CD14-positive monocyte (primary cell): ENCODE data around the gene GLG1. TPM values are rescaled to one million over a fixed set of nuclear protein-coding genes. Genes with fewer than 3 reads are reported as not detected.

Experiments
- DNase-seq, 3 donors: peaks; one replicate each; pipeline ENCODE4 v3.0.0-alpha.2; 2011 to 2022
- H2AFZ ChIP-seq: 2 replicates; pipeline ENCODE4 v1.6.0; 2012; ENCODE audit warnings: mild to moderate bottlenecking, low read depth, low read length, inconsistent platforms; ENCODE audit not compliant: insufficient read depth, poor library complexity, severe bottlenecking
- H3K27ac ChIP-seq, 2 donors: 1 replicate in 1 of 2; 2 replicates in 1 of 2; pipeline ENCODE4 v1.5.1; 2012 to 2013; ENCODE audit warnings: low read length in 2 of 2, control low read depth in 1 of 2, inconsistent platforms in 1 of 2, low read depth in 1 of 2, mild to moderate bottlenecking in 1 of 2
- H3K27me3 ChIP-seq, 2 donors: one replicate each; pipeline versions ENCODE4 v1.6.0 to v1.6.1; 2011 to 2013; ENCODE audit warnings: low read length in 2 of 2; ENCODE audit not compliant: control insufficient read depth in 2 of 2, insufficient read depth in 2 of 2
- H3K36me3 ChIP-seq, 2 donors: replicated peaks in 1 of 2; 1 replicate in 1 of 2; 2 replicates in 1 of 2; pipeline versions ENCODE4 v1.5.1 to v1.6.1; 2012 to 2013; ENCODE audit warnings: low read length in 2 of 2, control low read depth in 1 of 2, inconsistent platforms in 1 of 2, mild to moderate bottlenecking in 1 of 2; ENCODE audit not compliant: insufficient read depth in 2 of 2, control insufficient read depth in 1 of 2
- H3K4me1 ChIP-seq, 2 donors: 1 replicate in 1 of 2; 2 replicates in 1 of 2; pipeline versions ENCODE4 v1.5.1 to v1.6.1; 2012 to 2013; ENCODE audit warnings: low read length in 2 of 2, control low read depth in 1 of 2, inconsistent platforms in 1 of 2, mild to moderate bottlenecking in 1 of 2, moderate library complexity in 1 of 2; ENCODE audit not compliant: insufficient read depth in 2 of 2, control insufficient read depth in 1 of 2
- H3K4me2 ChIP-seq: replicated peaks from 2 replicates; pipeline ENCODE3; 2012; ENCODE audit warnings: low read length, moderate library complexity, mild to moderate bottlenecking; ENCODE audit not compliant: poor library complexity, severe bottlenecking; ENCODE audit errors: extremely low read depth
- H3K4me3 ChIP-seq, 3 experiments: fragments of 200-600 bp in 1 of 3; sonication (generic) in 1 of 3; replicated peaks in 1 of 3; 1 replicate in 2 of 3; 2 replicates in 1 of 3; pipeline ENCODE4 v1.5.1; 2011 to 2013; ENCODE audit warnings: low read length in 3 of 3, mild to moderate bottlenecking in 3 of 3, control low read depth in 2 of 3, low read depth in 2 of 3, inconsistent platforms in 1 of 3, moderate library complexity in 1 of 3
- H3K79me2 ChIP-seq: 2 replicates; pipeline ENCODE4 v1.6.0; 2012; ENCODE audit warnings: mild to moderate bottlenecking, control low read depth, inconsistent platforms, low read length, moderate library complexity; ENCODE audit not compliant: insufficient read depth
- H3K9ac ChIP-seq: 2 replicates; pipeline ENCODE4 v1.6.0; 2017; ENCODE audit warnings: low read length, mild to moderate bottlenecking; ENCODE audit not compliant: insufficient read depth, poor library complexity, severe bottlenecking
- H3K9me3 ChIP-seq, 2 donors: replicated peaks in 1 of 2; 1 replicate in 1 of 2; 2 replicates in 1 of 2; pipeline versions ENCODE4 v1.5.1 to v1.6.1; 2012 to 2013; ENCODE audit warnings: low read length in 2 of 2, control low read depth in 1 of 2; ENCODE audit not compliant: control insufficient read depth in 1 of 2, insufficient read depth in 1 of 2
- H4K20me1 ChIP-seq: 2 replicates; pipeline ENCODE4 v1.6.0; 2012; ENCODE audit warnings: mild to moderate bottlenecking, low read length, control low read depth, moderate library complexity; ENCODE audit not compliant: insufficient read depth
- H3K27ac Mint-ChIP-seq, 7 donors: one replicate each; pipeline ENCODE4 v1.8.0; 2020; ENCODE audit warnings: mild to moderate bottlenecking in 7 of 7, mixed read lengths in 7 of 7, moderate library complexity in 6 of 7, inconsistent platforms in 2 of 7
- H3K27me3 Mint-ChIP-seq, 3 donors: one replicate each; pipeline ENCODE4 v1.8.0; 2021 to 2022; ENCODE audit warnings: low read depth in 3 of 3, mild to moderate bottlenecking in 3 of 3, mixed read lengths in 3 of 3, moderate library complexity in 3 of 3, inconsistent platforms in 1 of 3
- H3K36me3 Mint-ChIP-seq, 2 donors: one replicate each; pipeline ENCODE4 v1.8.0; 2020; ENCODE audit warnings: mixed read lengths in 2 of 2, inconsistent platforms in 1 of 2, mild to moderate bottlenecking in 1 of 2
- H3K4me1 Mint-ChIP-seq: one replicate; pipeline ENCODE4 v1.8.0; 2020; ENCODE audit warnings: mild to moderate bottlenecking, mixed read lengths
- H3K4me3 Mint-ChIP-seq, 2 donors: one replicate each; pipeline ENCODE4 v1.8.0; 2020; ENCODE audit warnings: mild to moderate bottlenecking in 2 of 2, mixed read lengths in 2 of 2, moderate library complexity in 1 of 2
- H3K9me3 Mint-ChIP-seq, 7 donors: one replicate each; pipeline ENCODE4 v1.8.0; 2020 to 2022; ENCODE audit warnings: mixed read lengths in 7 of 7, mild to moderate bottlenecking in 6 of 7, moderate library complexity in 6 of 7, inconsistent platforms in 2 of 7
- CTCF ChIP-seq: fragments of 200-600 bp; IDR thresholded peaks from one replicate; pipeline ENCODE4 v1.8.0; 2022; ENCODE audit warnings: antibody characterized with exemption, mild to moderate bottlenecking
- WGBS: methylation state at CpG from one replicate; pipeline ENCODE4 v1.1.5; 2013; ENCODE audit warnings: missing lambda C conversion rate; ENCODE audit not compliant: insufficient coverage; 5-methylcytosine and 5-hydroxymethylcytosine counted together
- intact Hi-C, 2 donors: fragments of 100-400 bp; cut with micrococcal nuclease; formaldehyde crosslinking; loops; one replicate each; pipeline versions ENCODE4 v1.15.0 to v1.15.1; 2023
- polyA plus RNA-seq, 3 donors: library from polyadenylated mRNA; depleted of rRNA in 1 of 3; unstranded in 2 of 3; stranded (reverse) in 1 of 3; fragments of 300-500 nt in 2 of 3; fragments of >200 nt in 1 of 3; fragmentation: Illumina TruSeq in 2 of 3; gene quantifications; 1 replicate in 2 of 3; 2 replicates in 1 of 3; pipeline ENCODE4 v1.2.3, GENCODE V29; 2012 to 2021

The GLG1 gene
- polyA plus RNA-seq, 3 donors: 40.3 to 69.1 (median 51.1) TPM

DNA sequence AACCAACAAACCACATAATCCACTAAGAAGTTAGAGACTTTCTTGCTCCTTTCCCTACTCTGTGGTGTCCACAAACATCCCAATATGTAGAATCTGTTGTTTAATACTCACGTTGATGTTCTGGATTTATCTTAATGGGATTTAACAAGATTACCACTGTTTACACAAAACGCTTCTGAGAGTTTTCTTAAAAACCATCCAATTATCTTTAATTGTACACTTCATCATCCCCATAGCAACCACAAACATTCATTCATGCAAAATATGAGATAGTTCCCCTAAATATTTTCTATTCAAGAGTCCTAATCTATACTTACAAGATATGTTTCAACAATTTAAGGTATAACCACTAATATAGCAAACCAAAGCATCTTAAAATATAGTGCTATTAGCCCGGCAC lies 109.2 kb downstream of the GLG1 start:
- Histone ChIP-seq H3K27me3 (no peaks in the 10 kb centered on the region), H4K20me1 (peaks cover 25% of the 10 kb centered on the region), H3K4me1 (no peaks in the 10 kb centered on the region), H2AFZ (no peak overlapping the region), H3K27ac (no peak overlapping the region), H3K4me2 (no peak overlapping the region), H3K4me3 (no peak overlapping the region), H3K9me3 (no peaks in the 10 kb centered on the region), H3K9ac (no peak overlapping the region), H3K36me3 (peaks cover 46 to 82% of the 10 kb centered on the region in 2 donors), H3K79me2 (no peaks in the 10 kb centered on the region)
- H3K27me3 Mint-ChIP-seq: no peaks in the 10 kb centered on the region
- 80% methylated on average over 1 of the region's 3 CpGs for WGBS
- H3K4me1 Mint-ChIP-seq: no peaks in the 10 kb centered on the region
- DNase-seq: no peak
- peak overlapping the region in 1 of 7 donors; percentile 6 for H3K27ac Mint-ChIP-seq
- H3K36me3 Mint-ChIP-seq: peaks cover 53 to 69% of the 10 kb centered on the region in 2 donors
- intact Hi-C loops: no loop called here
- H3K4me3 Mint-ChIP-seq: no peak overlapping the region
- no peak for TF ChIP-seq CTCF
- H3K9me3 Mint-ChIP-seq: no peaks in the 10 kb centered on the region

- Histone ChIP-seq H2AFZ (no peak overlapping the region), H3K4me3 (no peak overlapping the region), H4K20me1 (peaks cover 16% of the 10 kb centered on the region), H3K36me3 (peaks cover 45 to 85% of the 10 kb centered on the region in 2 donors), H3K9me3 (no peaks in the 10 kb centered on the region), H3K4me2 (no peak overlapping the region), H3K4me1 (no peaks in the 10 kb centered on the region), H3K27me3 (no peaks in the 10 kb centered on the region), H3K9ac (no peak overlapping the region), H3K79me2 (no peaks in the 10 kb centered on the region), H3K27ac (no peak overlapping the region)
- Mint-ChIP-seq H3K36me3 (peaks cover 52 to 69% of the 10 kb centered on the region in 2 donors), H3K4me3 (no peak overlapping the region), H3K27me3 (no peaks in the 10 kb centered on the region), H3K27ac (no peak overlapping the region), H3K9me3 (no peaks in the 10 kb centered on the region), H3K4me1 (no peaks in the 10 kb centered on the region)
- TF ChIP-seq CTCF: no peak
- DNase-seq: no peak
- no CpG with 5 or more reads among the region's 3 CpGs for WGBS
- intact Hi-C loops: no loop called here
Observed at GRCh38 chr16:74496054-74496453, 110.9 kb downstream of the GLG1 start.
